OCI-LY3 (cell line): ENCODE measurements around the gene LRRN2.

Source experiments
- H2AFZ ChIP-seq: fragments of 200-600, 300-600 bp; shearing (Covaris generic); 2 replicates; pipeline ENCODE4 v1.6.0; 2014; ENCODE audit warnings: antibody characterized with exemption, low read depth, low read length
- H3K27ac ChIP-seq: fragments of 200-600, 300-600 bp; sonication (generic); 2 replicates; pipeline ENCODE4 v1.5.1; 2014; ENCODE audit warnings: mild to moderate bottlenecking, low read length, moderate library complexity, mixed read lengths
- H3K27me3 ChIP-seq: fragments of 200-600, 300-600 bp; sonication (generic); 2 replicates; pipeline ENCODE4 v1.6.1; 2014; ENCODE audit warnings: low read depth, low read length, mixed read lengths
- H3K36me3 ChIP-seq: fragments of 200-600, 300-600 bp; sonication (generic); replicated peaks from 2 replicates; pipeline ENCODE3; 2014; ENCODE audit warnings: low read depth, low read length, mixed read lengths
- H3K4me1 ChIP-seq: fragments of 300-600, 200-600 bp; sonication (generic); 2 replicates; pipeline ENCODE4 v1.6.1; 2014; ENCODE audit warnings: low read length, mixed read lengths
- H3K4me2 ChIP-seq: fragments of 200-600, 300-600 bp; sonication (generic); 2 replicates; pipeline ENCODE4 v1.6.1; 2014; ENCODE audit warnings: low read length, mixed read lengths
- H3K4me3 ChIP-seq: fragments of 300-600, 200-600 bp; sonication (generic); 2 replicates; pipeline ENCODE4 v1.5.1; 2014; ENCODE audit warnings: antibody characterized with exemption, mild to moderate bottlenecking, low read length, moderate library complexity
- H3K79me2 ChIP-seq: fragments of 300-600, 200-600 bp; shearing (Covaris generic); 2 replicates; pipeline ENCODE4 v1.6.1; 2014; ENCODE audit warnings: mild to moderate bottlenecking, low read length, mixed read lengths
- H3K9ac ChIP-seq: fragments of 300-600, 200-600 bp; shearing (Covaris generic); 2 replicates; pipeline ENCODE4 v1.6.0; 2014; ENCODE audit warnings: mild to moderate bottlenecking, low read length, moderate library complexity
- H3K9me3 ChIP-seq: fragments of 200-600, 300-600 bp; shearing (Covaris generic); 2 replicates; pipeline ENCODE4 v1.6.1; 2014; ENCODE audit warnings: low read length, mixed read lengths; ENCODE audit not compliant: insufficient read depth
- H4K20me1 ChIP-seq: fragments of 200-600, 300-600 bp; sonication (generic); 2 replicates; pipeline ENCODE4 v1.6.1; 2016; ENCODE audit warnings: low read length, mixed read lengths; ENCODE audit not compliant: insufficient read depth
- CTCF ChIP-seq: fragments of 200-600, 300-600 bp; sonication (generic); IDR thresholded peaks from 2 replicates; pipeline ENCODE4 v1.5.1; 2014; ENCODE audit warnings: antibody characterized with exemption, low read length, low read depth
- EZH2phosphoT487 ChIP-seq: fragments of 200-600 bp; shearing (Covaris generic); IDR thresholded peaks from 2 replicates; pipeline ENCODE4 v1.6.1; 2018; ENCODE audit warnings: antibody characterized with exemption, mixed run types, low read depth

The LRRN2 gene

GRCh38 chr1:204569478-204569877 lies 116.1 kb downstream of the LRRN2 start:
- no peak for TF ChIP-seq CTCF
- TF ChIP-seq EZH2phosphoT487, result no peak
- no peaks in the 10 kb centered on the region for H3K27me3 ChIP-seq
- H3K4me3 ChIP-seq, result no peak overlapping the region
- H3K27ac ChIP-seq, result no peak overlapping the region
- no peaks in the 10 kb centered on the region for H3K9me3 ChIP-seq
- H2AFZ ChIP-seq, result no peak overlapping the region
- H3K4me2 ChIP-seq, result no peak overlapping the region
- peaks cover 21% of the 10 kb centered on the region for H3K36me3 ChIP-seq
- H3K79me2 ChIP-seq, result no peaks in the 10 kb centered on the region
- no peak overlapping the region for H3K9ac ChIP-seq
- peaks cover 6% of the 10 kb centered on the region for H3K4me1 ChIP-seq
- peaks cover 9% of the 10 kb centered on the region; the same call in 1 of the 2 replicates for H4K20me1 ChIP-seq

GRCh38 chr1:204568576-204569315 lies 116.8 kb downstream of the LRRN2 start:
- no peak overlapping the region for H3K4me3 ChIP-seq

More at GRCh38 chr1:204568576-204569315, 116.8 kb downstream of the LRRN2 start:
- H3K4me2 ChIP-seq, result no peak overlapping the region
- no peak overlapping the region for H3K27ac ChIP-seq
- peaks cover 8% of the 10 kb centered on the region for H3K4me1 ChIP-seq
- no peaks in the 10 kb centered on the region for H3K9me3 ChIP-seq
- H4K20me1 ChIP-seq, result peaks cover 9% of the 10 kb centered on the region; the same call in 1 of the 2 replicates
- TF ChIP-seq CTCF, result no peak
- no peak for TF ChIP-seq EZH2phosphoT487
- no peak overlapping the region for H2AFZ ChIP-seq
- no peak overlapping the region for H3K9ac ChIP-seq
- peaks cover 22% of the 10 kb centered on the region for H3K36me3 ChIP-seq
- H3K79me2 ChIP-seq, result no peaks in the 10 kb centered on the region
- H3K27me3 ChIP-seq, result no peaks in the 10 kb centered on the region
